DMS153 (cell line): ENCODE measurements around the gene KCNH6.
A peak's percentile ranks its signal among the peaks of the same experiment; 100 is the strongest.

Experiments used
- DNase-seq: peaks from one replicate; lab custom pipeline; 2025; lab: John Stamatoyannopoulos, UW

The KCNH6 gene

DNA sequence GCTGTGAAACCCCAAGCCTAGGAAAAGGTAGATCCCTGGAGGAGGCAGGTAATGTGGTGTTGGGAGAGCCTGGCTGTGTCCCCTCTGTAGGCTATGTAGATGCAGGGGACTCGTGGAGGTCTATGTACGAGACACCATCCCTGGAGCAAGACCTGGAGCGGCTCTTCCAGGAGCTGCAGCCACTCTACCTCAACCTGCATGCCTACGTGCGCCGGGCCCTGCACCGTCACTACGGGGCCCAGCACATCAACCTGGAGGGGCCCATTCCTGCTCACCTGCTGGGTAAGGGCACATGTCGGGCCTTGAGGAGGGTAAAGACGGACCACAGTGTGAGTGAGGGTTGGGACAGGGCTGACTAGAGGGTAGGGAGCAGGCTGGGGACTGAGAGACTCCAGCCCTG lies 34.3 kb upstream of the KCNH6 start:
- DNase-seq: no peak

DNA sequence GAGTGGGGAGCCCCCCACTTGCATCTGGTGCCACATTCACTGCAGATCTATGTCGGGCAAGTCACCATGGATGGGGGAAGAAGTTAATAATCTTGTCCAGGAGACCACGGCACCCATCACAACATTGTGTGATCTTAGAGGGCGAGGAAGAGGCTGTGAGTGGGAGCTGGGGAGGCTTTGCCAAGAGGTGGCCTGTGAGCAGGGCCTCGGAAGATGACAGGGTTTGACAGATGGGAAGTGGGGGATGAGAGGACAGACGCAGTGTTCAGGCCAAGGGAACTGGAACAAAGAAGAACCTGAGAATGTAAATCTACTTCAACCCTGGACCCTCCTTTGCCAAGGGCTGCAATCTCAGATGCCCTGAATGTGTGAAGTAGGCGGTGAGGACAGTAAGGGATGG lies 33.9 kb upstream of the KCNH6 start:
- DNase-seq: no peak

DNA sequence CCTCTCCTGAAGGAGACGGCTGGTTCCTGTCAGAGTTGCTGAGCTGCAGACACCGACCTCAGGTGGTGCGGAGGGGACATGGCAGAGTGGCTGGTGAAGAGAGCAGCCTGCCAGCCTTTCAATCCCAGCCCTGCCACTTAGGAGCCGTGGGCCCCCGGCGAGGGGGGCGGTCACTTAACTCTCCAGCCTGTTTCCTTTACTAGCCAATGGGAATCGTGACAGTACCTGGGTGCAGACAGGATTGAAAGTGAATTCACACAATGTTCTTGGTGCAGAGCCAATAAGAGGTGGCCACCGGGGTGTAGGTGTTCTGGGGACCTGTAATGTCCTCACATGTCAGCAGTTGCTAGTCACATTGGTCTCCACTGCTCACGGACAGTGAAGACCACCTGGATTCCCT lies 32.8 kb upstream of the KCNH6 start:
- DNase-seq: no peak

DNA sequence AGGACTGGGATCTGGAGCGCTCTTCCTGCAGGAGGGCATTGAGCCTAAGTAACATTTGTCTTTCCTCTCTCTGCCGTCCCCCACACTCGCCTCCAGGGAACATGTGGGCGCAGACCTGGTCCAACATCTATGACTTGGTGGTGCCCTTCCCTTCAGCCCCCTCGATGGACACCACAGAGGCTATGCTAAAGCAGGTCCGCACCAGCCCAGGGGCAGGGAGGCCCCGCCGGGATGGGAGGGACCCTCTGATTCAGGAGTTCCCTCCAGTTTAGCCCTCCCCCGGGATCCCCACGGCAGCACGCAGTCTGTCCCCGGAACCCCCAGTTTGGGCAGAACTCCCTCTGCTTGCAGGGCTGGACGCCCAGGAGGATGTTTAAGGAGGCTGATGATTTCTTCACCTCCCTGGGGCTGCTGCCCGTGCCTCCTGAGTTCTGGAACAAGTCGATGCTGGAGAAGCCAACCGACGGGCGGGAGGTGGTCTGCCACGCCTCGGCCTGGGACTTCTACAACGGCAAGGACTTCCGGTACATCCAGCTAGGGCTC lies 32.2 kb upstream of the KCNH6 start:
- no peak for DNase-seq

DNA sequence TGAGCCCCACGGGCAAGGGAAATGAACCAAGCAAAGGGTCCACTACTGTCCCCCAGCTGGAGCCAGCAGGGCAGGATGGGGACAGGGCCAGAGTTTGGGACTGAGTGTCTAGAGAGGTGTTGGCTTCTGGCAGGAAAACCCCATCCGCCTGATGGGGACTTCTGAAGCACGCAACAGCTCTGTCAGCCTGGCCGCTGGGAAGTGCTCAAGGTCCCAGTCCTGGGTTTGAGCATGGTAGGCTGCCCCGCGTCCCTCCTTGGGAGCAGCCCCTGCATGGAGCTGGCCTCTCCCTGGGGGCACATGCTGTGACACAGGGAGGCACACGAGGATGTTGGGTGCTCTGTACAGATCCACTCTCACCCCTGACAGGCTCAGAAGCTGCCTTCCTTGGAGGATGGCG lies 31.7 kb upstream of the KCNH6 start:
- DNase-seq: no peak

DNA sequence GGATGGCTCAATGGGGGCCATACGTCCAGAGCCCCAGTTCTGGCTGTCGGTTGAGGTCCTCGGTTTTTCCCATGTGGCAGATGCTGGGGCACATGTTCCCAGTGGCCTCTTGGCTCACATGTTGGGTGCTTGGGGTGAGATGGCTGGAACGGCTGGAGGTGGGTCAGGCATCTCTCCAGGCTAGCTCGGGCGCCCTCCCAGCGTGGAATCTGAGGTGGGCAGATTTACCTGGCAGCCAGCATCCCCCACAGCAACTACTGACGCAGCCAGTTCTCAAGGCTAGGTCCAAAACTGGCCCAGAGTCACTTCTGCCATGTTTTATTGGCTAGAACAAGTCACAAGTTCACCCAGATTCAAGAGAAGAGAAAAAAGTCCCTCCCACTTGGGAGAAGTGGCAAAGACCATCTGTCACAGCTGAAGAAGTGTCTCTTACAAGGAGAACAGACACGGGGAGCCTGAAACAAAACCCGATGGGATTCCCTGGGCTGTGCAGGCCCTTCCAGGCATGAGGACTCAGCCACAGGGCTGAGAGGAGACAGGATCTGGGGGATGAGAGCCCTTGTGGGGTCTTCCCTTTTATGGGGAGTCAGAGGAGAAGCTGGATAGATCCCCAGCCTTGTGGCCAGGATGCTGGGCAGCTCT lies 31.1 kb upstream of the KCNH6 start:
- DNase-seq: no peak

DNA sequence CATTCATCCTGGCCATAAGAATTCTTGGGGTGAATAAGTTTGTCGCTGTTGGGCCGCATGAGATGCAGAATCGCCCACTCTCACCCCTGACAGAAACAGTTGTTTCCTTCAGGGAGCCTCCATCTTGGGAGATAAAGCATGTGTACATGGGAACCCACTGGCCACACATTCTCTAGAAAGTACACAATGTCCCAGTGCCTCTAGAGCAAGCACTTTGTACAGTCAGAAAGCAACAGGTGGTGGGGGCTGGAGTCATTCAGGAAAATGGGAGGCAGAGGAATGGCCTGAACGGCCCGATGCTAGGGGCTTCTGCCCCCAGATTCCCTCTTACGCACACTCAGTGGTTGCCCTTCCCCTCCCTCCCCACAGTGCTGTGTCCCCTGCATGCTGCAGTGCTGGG lies 30.2 kb upstream of the KCNH6 start:
- DNase-seq: no peak

DNA sequence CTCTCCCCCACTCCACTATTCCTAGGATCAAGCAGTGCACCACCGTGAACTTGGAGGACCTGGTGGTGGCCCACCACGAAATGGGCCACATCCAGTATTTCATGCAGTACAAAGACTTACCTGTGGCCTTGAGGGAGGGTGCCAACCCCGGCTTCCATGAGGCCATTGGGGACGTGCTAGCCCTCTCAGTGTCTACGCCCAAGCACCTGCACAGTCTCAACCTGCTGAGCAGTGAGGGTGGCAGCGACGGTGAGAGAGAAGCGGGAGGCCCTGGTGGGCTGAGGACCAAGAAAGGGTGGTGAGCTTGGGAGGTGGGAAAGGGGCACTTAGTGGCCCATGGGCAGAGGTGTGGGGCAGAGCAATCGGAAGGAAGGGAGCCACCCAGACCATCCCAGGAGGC lies 29.7 kb upstream of the KCNH6 start:
- DNase-seq: no peak

DNA sequence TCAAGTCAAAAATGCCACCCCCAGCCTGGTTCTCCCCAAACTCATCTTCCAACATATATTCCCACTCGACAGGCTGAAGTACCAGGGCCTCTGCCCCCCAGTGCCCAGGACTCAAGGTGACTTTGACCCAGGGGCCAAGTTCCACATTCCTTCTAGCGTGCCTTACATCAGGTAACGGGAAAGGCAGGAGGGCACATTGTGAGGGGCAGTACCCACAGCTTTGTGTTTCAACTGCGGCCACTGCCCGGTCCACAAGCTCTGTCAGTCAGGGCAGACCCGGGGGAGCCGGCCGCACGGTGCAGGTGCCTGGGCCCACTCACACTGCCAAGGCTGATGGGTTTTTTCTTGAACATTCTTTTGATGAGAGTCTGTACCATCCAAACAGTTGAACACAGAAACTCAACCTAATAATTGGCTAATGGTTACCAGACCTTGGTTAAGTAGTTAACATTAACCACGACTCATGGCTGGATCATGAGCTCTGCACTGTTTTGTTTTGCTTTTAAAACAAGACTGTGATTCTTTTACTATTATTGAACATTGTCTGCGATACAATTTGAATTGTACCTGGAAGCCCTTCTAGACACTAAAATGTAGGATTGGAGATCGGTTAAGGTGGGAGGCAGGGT lies 28.7 kb upstream of the KCNH6 start:
- DNase-seq: no peak

DNA sequence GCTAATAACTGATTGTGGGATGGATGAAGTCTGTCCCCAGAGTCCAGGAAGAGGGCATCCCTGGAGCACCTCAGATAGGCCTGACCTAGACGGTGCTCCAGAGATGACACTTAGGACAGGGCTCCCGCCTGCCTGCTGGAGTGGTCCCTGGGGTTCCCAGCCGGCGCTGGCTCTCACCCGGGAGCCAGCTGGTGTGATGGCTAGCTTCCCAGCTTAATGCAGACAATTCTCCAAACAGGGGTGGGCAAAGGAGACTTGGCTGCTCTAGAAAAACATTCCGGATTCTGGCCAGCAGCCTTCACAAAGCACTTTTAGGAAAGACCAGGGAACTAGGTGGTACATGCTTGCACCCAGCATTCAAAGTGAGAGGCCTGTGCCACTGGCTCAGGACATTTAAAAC lies 27.7 kb upstream of the KCNH6 start:
- DNase-seq: no peak

DNA sequence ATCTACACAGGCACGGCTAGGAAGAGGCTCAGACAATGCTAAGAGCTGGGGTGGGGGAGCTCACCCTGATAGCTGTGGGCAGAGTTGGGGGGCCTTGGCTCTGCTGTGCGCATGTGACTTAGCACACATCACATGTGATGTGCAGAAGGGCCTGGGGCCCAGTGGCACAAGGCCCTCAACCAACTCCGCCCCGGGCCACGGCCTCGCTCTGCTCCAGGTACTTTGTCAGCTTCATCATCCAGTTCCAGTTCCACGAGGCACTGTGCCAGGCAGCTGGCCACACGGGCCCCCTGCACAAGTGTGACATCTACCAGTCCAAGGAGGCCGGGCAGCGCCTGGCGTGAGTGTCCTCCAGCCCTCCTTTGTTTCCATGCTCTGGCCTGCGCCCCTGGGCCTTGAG lies 27.0 kb upstream of the KCNH6 start:
- no peak for DNase-seq

DNA sequence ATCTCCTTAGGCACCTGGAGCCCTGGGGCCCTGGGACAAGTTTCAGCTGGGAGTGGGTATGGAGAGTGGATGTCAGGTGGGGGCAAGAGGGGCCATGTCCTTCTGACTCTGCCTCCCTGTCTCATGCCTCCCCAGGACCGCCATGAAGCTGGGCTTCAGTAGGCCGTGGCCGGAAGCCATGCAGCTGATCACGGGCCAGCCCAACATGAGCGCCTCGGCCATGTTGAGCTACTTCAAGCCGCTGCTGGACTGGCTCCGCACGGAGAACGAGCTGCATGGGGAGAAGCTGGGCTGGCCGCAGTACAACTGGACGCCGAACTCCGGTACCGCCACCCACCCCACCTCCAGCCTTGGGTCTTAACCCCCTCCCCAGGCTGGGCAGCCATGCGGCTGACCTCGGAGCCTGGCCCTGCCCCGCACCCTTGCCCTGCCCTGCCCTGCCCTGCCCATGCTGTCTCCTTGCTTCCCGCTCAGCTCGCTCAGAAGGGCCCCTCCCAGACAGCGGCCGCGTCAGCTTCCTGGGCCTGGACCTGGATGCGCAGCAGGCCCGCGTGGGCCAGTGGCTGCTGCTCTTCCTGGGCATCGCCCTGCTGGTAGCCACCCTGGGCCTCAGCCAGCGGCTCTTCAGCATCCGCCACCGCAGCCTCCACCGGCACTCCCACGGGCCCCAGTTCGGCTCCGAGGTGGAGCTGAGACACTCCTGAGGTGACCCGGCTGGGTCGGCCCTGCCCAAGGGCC lies 26.3 kb upstream of the KCNH6 start:
- no peak for DNase-seq

DNA sequence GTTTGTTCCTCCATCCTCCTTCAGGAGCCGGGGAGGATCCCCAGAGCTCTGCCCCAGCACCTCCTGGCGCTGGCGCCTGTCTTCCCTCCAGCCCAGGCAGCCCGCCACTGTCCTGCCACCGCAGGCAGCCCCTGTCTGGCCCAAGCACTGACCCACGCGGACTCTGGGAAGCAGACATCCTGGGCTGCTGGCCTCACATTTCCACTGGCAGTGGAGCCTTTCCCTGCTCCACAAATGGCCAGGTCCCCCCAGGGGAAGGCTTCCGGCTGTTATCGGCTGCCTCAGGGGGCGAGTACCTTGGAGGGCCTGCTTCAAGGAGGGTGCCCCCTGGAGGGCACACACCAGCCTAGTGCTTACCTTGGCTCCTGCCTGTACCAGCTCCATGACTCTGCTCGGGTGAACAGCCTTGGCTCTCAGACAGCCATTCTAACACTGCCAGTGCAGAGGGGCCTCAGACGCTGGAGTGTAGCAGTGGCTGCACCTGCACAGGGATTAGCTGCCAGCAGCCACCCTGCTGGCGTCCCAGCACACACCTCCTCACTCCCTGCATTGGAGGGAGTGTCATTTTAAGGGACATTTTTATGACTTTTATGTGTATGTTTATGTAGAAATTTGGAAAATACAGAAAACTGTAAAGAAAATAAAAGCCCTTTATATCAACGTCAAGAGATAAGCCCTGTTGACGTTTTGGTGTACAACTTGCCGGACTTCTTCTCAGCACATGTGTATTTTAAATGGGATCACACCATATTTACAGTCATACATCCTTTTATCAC lies 25.3 kb upstream of the KCNH6 start:
- DNase-seq: peak; percentile 9

DNA sequence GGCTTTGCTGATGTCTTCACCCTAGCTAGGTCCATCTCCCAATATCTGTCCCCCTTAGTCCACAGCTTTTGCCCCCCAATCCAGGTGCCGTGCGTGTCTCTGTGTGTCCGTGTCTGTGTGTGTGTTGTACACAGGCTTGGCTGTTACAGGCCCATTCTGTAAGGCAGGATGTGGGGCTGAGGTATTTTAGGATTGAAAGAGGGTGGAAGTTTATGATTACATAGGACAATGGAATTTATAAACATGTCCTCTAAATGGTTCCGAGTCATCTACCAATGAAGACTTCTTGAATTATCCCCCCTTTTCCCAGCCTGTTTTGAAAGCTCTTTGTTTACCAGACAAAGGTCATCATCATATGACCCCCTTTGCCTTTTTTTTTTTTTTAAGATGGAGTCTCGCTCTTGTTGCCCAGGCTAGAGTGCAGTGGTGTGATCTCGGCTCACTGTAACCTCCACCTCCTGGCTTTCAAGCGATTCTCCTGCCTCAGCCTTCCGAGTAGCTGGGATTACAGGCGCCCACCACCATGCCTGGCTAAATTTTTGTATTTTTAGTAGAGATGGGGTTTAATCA lies 24.4 kb upstream of the KCNH6 start:
- no peak for DNase-seq

DNA sequence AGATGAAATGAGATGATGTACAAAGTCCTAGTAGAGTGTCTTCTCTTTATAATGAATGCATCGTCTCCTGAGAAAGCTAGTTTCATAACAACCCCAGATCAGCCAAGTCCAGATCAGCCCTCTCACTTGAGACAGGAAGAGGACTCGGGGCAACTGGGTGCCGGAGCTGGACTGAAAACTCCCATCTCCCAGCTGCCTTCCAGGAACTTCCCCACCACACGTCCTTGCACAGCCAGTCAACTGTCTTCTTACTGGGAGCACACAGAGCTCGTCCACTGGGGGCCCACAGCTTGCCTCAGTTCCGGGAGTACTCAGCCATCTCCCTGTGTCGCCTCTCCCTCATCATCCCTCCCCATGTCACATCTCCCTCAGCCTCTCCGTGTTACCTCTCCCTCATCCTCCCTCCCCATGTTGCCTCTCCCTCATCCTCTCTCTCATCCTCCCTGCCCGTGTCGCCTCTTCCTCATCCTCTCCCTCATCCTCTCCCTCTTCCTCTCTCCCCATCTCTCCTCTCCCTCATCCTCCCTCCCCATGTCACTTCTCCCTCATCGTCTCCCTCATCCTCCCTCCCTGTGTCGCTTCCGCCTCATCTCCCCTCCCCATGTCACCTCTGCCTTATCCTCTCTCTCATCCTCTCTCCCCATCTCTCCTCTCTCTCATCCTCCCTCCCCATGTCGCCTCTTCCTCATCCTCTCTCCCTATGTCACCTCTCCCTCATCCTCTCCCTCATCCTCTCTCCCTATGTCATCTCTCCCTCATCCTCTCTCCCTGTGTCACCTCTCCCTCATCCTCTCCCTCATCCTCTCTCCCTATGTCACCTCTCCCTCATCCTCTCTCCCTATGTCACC lies 22.4 kb upstream of the KCNH6 start:
- DNase-seq: no peak

DNA sequence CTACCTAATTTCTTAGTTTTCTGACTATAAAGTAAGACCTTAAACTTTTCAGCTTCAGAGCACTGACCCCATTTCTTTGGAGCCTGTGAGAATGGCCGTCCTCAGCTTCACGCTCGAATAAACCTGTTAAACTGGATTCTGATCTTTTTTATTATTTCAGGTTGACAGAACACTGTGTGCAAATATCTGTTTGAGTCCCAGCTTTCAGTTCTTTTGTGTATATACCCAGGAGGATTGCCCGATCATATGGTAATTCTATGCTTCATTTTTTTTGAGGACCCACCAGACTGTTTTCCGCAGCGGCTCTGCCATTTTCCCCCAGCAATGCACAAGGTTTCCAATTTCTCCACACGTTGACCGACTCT lies 19.8 kb upstream of the KCNH6 start:
- peak; percentile 74 for DNase-seq

DNA sequence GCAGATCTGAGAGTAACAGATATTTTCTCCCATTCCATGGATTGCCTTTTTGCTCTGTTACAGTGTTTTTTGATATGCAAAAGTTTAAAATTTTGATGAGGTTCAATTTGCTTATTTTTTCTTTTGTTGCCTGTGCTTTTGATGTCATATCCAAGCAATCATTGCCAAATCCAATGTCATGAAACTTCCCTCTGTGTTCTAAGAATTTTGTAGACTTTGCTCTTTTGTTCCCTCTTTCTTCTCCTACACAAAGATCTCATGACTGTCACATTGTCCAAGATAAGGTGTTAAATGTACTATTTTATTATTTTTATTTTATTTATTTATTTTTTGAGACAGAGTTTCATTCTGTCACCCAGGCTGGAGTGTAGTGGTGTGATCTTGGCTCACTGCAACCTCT lies 18.9 kb upstream of the KCNH6 start:
- no peak for DNase-seq

DNA sequence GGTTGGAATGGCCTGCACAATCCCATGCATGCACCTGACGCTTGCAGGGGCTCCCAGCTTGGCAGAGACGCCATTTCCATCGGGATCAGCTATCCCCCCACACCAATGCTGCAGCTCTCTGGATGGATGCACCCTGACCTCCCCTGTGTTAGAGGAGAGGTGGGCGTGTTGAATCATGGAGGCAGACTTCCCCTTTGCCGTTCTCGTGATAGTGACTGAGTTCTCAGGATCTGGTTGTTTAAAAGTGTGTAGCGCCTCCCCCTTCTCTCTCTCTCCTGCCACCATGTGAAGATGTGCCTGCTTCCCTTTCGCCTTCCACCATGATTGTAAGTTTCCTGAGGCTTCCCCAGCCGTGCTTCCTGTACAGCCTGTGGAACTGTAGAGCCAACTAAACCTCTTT lies 17.8 kb upstream of the KCNH6 start:
- no peak for DNase-seq

DNA sequence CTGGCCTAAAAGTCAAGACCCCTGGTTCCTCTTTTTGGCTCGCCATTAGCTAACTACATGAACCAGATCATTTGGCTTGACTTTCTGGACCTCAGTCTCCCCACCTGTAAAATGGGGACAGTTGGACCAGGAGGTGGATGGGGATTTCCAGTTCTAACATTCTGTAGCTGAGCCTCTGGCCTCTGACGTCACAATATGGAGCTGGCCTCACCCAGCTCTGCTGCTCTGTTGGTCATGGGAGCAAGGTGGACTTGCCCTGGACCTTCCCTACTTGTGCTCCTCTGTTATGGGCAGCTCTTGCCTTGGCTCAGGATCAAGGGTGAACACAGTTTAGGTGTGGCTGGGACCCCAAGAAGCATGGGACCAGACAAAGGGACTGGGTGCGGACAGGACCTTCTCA lies 16.5 kb upstream of the KCNH6 start:
- no peak for DNase-seq

DNA sequence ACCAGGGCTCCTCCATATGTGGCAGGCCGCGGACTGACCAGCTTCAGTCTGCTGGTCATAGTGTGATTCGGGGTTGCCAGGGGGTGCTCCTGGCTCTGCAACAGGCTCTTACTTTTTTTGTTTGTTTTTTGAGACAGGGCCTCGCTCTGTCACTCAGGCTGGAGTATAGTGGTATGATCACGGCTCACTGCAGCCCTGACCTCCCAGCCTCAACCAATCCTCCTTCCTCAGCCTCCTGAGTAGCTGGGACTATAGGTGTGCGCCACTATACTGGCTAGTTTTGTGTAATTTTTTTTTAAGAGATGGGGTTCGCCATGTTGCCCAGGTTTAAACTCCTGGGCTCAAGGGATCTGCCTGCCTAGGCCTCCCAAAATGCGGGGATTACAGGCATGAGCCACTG lies 11.8 kb upstream of the KCNH6 start:
- DNase-seq: no peak

DNA sequence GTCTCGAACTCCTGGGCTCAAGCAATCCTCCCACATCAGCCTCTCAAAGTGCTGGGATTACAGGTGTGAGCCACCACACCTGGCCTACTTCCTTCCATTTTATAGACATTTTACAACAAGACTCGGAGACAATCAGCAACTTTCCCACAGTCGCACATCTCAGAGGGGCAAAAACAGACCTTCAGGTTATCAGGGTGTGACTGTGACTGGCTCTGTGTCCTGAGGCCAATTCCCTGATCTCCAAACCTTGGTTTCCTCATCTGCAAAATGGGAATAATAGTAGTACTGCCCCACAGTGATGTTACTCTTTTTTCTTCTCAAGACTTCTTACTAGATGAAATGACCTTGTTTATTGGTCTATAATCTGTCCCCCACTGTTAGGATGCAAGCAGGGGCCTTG lies 10.8 kb upstream of the KCNH6 start:
- DNase-seq: no peak
